ENCODE measurements around the gene ABLIM2.
A peak's percentile ranks its signal among the peaks of the same experiment; 100 is the strongest.

Gene ABLIM2

DNA sequence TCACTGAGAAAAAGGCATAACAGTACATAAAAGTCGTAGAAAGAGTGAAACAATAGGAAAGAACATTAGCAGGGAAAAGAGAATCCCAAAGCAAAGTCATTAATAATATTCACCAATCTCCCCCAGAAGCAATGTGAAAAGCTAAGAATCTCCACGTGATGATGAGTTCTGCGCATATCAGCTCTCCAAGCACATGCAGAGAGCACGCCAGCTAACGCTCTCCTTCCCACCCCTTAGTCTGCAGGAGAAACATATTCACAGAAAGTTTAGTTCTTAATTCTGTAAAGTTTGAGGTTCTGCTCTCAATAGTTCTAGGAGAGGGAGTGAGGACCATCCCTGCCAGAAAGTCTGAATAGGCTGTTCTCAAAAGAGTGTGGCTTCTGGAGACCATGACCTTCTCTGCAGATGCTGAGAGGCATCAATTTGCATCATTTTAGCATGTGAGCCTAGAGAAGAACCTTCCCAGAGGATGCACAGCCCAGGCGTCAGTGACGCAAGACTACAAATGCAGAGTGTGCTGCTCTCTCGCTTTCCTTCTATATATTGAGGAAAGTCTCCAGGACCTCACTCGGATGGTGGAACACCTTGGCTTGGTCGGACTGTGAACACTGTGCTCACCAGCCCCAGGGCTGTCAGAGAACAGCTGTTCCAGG is 167.7 kb downstream of the ABLIM2 start:
- DNase-seq, result no peak

GRCh38 chr4:7989654-7990053 is 169.0 kb downstream of the ABLIM2 start:
- no peak for DNase-seq

DNA sequence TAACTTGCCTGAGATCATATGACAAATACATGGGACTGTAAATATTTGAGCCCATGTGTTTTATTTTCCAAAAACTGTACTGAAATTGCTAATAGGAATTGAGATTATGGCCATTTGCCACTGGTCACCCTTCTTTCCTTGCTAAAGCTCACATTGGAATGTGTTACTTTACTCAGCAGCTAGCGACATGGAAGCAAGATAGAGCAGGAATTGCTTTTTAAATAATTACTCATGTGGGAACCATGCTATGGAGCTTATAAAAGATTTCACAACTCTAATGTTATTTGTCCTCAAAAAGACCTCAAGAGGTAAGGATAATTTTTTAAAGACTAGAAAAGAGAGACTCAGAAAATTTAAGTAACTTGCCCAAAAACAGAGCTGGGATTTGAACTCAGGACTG is 170.2 kb downstream of the ABLIM2 start:
- DNase-seq, result no peak

- peak; percentile 53 for DNase-seq
These were observed 171.2 kb downstream of the ABLIM2 start for GRCh38 chr4:7987148-7987989.

- DNase-seq, result no peak
These were observed 172.6 kb downstream of the ABLIM2 start for GRCh38 chr4:7985891-7986441.

DNA sequence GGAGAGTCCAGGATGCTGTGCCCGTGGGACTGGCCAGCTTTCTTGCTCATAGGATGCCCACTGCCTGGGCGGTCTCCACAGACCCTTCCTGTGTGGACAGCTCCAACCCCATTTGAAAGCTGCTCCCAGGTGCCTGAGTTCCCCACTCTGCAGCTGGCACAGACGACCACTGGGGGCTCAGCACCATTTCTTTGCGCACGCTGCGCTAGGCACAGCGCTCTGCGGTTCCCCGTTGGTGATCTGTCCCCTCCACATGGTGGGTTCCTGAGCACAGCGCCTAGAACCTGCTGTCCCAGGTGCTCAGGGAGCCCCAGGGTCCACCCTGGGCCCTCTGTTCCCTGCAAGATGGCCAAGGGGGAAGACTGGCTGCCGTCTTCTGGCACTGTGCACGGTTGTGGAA is 173.5 kb downstream of the ABLIM2 start:
- no peak for DNase-seq

- no peak for DNase-seq
These were observed 174.2 kb downstream of the ABLIM2 start for GRCh38 chr4:7984286-7984925.

GRCh38 chr4:7983296-7983695 is 175.3 kb downstream of the ABLIM2 start:
- DNase-seq, result no peak

- DNase-seq, result no peak
These were observed 176.7 kb downstream of the ABLIM2 start for GRCh38 chr4:7981738-7982394.

DNA sequence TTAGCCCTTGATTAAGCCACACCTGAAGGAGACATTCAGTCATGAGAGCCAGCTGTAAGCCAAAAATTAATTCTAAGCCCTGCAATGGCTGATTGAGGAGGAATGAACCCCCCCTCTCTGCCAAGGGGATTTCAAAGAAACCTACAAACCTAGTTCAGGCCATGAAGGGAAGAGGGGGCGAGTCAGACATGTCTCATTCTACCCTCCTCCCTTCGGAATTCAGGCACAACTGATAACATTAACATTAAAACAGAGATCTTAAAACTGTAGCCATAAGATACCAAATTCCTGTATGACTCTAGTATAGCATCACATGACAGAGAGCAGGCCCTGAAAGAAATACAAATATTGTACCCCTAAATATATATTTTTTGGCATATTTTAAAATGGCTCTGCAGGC is 178.6 kb downstream of the ABLIM2 start:
- no peak for DNase-seq

DNA sequence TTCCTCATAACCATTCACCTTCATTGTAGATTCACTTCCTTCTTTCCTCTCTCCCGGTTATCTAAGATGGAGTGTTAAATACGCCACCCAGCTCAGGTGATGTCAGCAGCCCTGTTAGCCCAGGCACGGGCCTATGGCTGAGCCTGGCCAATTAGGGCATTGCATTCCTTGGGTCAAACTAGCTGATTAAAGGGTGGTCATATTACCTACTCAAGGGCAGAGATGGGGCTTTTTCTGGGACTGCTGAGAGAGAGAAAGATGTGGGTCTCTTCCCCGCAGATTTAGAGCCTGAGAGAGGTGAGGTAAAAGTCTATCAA is 179.0 kb downstream of the ABLIM2 start:
- no peak for DNase-seq

GRCh38 chr4:7978907-7979651 is 179.5 kb downstream of the ABLIM2 start:
- DNase-seq, result no peak

DNA sequence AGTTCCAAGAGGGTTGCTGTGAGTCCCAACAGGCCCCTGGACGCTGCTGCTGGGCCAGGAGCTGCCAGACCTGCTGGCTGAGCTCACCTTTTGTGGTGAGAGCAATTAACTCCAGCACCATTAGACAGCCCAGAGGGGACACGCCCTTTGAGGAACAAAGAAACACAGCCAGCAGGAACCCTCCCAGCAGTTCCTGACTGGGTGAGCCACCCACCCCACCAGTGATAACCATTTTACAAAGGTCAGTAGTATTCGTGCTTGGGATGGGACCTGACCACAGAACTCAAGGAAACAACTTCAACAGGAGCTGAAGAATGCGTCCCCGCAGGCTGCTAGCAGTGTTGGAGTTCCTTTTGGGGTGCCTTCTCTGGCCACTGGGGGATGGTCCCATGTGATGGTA is 180.1 kb downstream of the ABLIM2 start:
- no peak for DNase-seq

DNA sequence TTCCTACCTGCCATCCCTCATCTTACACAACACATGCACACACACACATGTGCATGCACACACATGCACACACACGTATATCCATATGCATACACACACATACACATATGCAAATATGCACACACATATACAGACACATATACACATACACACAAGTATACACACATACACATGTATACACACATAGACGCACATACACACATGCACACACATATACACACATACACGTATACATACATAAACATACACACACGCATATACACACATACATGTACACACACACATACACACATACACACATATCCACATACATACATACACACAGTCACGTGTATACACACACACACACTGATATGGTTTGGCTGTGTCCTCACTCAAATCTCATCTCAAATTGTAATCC is 182.0 kb downstream of the ABLIM2 start:
- no peak for DNase-seq

DNA sequence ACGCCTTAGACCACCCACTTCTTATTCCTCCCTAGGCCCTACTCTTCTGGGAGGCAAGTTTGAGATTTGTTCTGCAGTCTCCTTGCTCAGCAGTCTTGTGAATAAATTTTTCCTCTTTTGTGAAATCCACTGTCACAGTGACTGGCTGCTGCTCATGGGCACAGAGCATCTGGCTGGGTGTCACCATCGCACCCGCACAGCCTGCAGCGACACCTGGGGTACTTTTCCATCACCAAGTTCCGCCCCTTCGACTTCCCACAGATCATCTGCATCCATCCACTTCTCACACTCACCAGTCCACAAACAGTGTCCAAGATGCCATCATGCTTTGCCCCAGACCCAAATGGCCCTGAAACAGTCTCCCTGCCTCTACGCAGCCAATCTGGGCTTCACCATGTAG is 182.6 kb downstream of the ABLIM2 start:
- DNase-seq, result no peak

- no peak for DNase-seq
These were observed 184.2 kb downstream of the ABLIM2 start for GRCh38 chr4:7974425-7974824.

- no peak for DNase-seq
These were observed 185.1 kb downstream of the ABLIM2 start for GRCh38 chr4:7973545-7973981.

DNA sequence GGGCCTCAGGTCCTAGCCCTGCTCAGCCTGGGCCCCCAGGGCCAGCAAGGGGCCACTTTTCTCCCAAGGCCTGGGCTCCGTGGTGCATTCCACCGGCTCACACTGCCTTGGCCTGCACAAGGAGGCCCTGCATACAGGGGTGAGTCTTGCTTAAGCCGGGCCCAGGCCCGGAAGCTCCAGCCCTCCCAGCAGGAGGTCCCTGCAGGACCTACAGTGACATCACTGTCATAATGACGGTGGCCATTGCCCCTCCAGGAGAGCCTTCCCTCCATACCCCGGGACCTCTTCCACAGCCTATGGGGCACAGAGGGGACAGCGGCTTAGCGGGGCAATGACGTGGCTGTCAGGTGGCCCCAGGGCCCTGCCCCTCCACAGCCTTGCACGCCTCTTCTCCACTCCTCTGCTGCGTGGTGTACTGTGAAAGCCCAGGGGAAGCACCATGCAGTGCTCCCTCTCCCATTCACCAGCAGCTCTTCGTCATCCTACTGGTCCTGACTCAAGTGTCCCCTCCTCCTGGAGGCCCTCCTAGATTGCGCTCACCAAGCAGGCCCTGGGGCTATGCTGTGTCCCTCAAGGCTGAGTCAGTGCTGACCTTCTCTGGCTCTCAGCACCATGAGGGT is 186.6 kb downstream of the ABLIM2 start:
- no peak for DNase-seq

DNA sequence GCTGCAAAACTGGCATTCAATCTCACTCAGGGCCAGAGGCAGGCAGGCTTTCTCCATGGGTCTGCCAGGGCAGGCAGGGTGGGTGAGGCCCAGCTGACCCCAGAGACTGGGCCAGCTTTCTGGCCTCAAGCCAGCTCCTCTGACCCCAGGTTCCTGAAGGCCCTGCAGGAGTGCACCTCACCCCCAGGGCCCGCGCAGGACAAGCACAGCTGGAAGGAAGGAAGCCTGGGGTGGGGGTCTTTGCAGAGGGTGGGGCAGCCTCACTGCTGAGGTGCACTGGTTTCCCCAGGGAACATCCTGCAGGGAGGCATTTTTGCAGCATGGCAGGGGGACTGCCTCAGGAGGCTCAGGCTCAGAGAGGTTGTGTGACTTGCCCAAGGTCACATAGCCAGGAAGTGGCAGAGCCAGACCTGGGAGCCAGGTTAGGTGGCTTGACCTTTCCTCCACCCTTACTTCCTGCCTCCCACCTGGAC is 187.4 kb downstream of the ABLIM2 start:
- no peak for DNase-seq

- DNase-seq, result no peak
These were observed 188.2 kb downstream of the ABLIM2 start for GRCh38 chr4:7970361-7970946.

GRCh38 chr4:7968262-7968896 is 190.2 kb downstream of the ABLIM2 start:
- no peak for DNase-seq

All from stimulated activated naive CD4-positive, alpha-beta T cell treated with Interleukin-2 at 50 U/mL for 16 hours (primary cell).